ENCODE data around the gene ZNF658. TPM values are rescaled to one million over a fixed set of nuclear protein-coding genes. Genes with fewer than 3 reads are reported as not detected.
"Not testable (repeated sequence)": the region's sequence is repeated elsewhere in the genome, so short reads cannot be mapped to it uniquely, and the experiment has no call there.

The ZNF658 gene
- total and polyA plus RNA-seq, 2 donors (not counting 1 experiment from before 2014, with no cell fraction given) = 1.1 to 6.0 TPM

DNA sequence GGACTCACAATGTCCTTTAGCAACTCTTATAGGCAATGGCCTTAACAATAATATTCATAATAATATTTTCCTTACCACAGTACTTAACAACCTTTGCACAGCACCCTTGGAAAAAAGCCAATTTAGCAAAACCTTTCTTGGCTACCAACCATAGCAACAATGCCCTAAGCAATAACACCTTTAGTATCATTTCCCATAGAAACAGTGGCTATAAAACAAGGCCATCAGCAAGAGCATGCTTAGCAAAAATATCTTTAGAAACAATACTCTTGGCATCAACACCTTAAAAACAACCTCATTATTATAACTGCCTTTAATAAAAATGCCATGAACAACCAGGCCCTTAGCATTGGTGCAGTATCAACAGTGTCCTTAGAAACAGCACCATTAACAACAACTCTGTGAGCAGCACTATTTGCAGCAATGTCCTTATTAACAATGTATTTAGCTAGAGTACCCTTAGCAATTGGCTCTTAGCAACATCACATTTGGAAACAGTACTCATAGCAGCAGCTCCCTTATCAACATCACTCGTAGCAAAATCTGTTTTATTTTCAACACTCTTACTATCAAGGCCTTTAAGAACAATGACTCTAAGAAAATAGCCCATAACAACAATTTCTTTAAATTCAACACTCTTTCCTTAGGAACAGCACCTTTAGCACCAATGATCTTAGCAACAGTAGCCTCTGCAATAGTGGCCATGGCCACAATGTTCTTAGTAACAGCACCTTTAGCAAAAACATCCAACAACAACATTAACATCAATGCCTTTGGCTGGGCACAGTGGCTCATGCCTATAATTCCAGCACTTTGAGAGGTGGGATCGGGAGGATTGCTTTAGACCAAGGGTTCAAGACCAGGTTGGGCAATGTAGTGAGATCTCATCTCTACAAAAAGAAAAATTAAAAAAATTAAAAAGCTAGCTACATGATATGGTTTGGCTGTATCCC is 39.6 kb downstream of the ZNF658 start:
- ATAC-seq (ENCODE audit: low read depth); H3K36me3 ChIP-seq (replicated peaks in 1 of 2; ENCODE audit: control extremely low read depth in 1 of 2, control insufficient read depth in 1 of 2, extremely low read depth in 1 of 2, insufficient read depth in 2 of 2, low read length in 1 of 2); H3K4me3 ChIP-seq (ENCODE audit: control extremely low read depth in 1 of 5, extremely low read depth in 1 of 5, insufficient read depth in 1 of 5, low read depth in 2 of 5, low read length in 4 of 5); POLR2A ChIA-PET; H3K4me2 ChIP-seq (replicated peaks; ENCODE audit: low read depth, low read length, poor library complexity, severe bottlenecking); H3K27me3 ChIP-seq (replicated peaks in 1 of 4; ENCODE audit: control extremely low read depth in 1 of 4, control insufficient read depth in 3 of 4, insufficient read depth in 4 of 4, low read length in 3 of 4); H3K27ac ChIP-seq (ENCODE audit: low read length in 2 of 2); H2AFZ ChIP-seq (ENCODE audit: insufficient read depth, low read depth, low read length, poor library complexity, severe bottlenecking); H3K27ac Mint-ChIP-seq; H3K4me1 ChIP-seq (ENCODE audit: control insufficient read depth in 2 of 2, insufficient read depth in 2 of 2, low read length in 2 of 2); H3K4me3 Mint-ChIP-seq; H3K9ac ChIP-seq (ENCODE audit: low read length); CTCF ChIA-PET; H4K20me1 ChIP-seq (ENCODE audit: control insufficient read depth, insufficient read depth, low read length, poor library complexity, severe bottlenecking); H3K27me3 Mint-ChIP-seq; intact Hi-C loops (cut with micrococcal nuclease); H3K79me2 ChIP-seq (ENCODE audit: control insufficient read depth, insufficient read depth, low read length); H3K4me1 Mint-ChIP-seq; H3K9me3 ChIP-seq (ENCODE audit: control extremely low read depth in 1 of 3, control insufficient read depth in 2 of 3, insufficient read depth in 1 of 3, low read length in 2 of 3); DNase-seq; H3K9me3 Mint-ChIP-seq (ENCODE audit: insufficient read depth): not testable (repeated sequence)
- WGBS (ENCODE audit: insufficient coverage) = no CpG with 5 or more reads among the region's 2 CpGs

GRCh38 chr9:66942400-66943155 is 42.1 kb downstream of the ZNF658 start:
- H3K4me1 ChIP-seq (ENCODE audit: control insufficient read depth in 2 of 2, insufficient read depth in 2 of 2, low read length in 2 of 2); H3K4me2 ChIP-seq (replicated peaks; ENCODE audit: low read depth, low read length, poor library complexity, severe bottlenecking); H3K79me2 ChIP-seq (ENCODE audit: control insufficient read depth, insufficient read depth, low read length); ATAC-seq (ENCODE audit: low read depth); H3K9me3 ChIP-seq (ENCODE audit: control extremely low read depth in 1 of 3, control insufficient read depth in 2 of 3, insufficient read depth in 1 of 3, low read length in 2 of 3); intact Hi-C loops (cut with micrococcal nuclease); H3K4me3 Mint-ChIP-seq; DNase-seq; H3K27ac ChIP-seq (ENCODE audit: low read length in 2 of 2); POLR2A ChIA-PET; H3K9ac ChIP-seq (ENCODE audit: low read length); H2AFZ ChIP-seq (ENCODE audit: insufficient read depth, low read depth, low read length, poor library complexity, severe bottlenecking); H3K27me3 Mint-ChIP-seq; H3K9me3 Mint-ChIP-seq (ENCODE audit: insufficient read depth); H3K4me3 ChIP-seq (ENCODE audit: control extremely low read depth in 1 of 5, extremely low read depth in 1 of 5, insufficient read depth in 1 of 5, low read depth in 2 of 5, low read length in 4 of 5); H3K4me1 Mint-ChIP-seq; CTCF ChIA-PET; H4K20me1 ChIP-seq (ENCODE audit: control insufficient read depth, insufficient read depth, low read length, poor library complexity, severe bottlenecking); H3K27me3 ChIP-seq (replicated peaks in 1 of 4; ENCODE audit: control extremely low read depth in 1 of 4, control insufficient read depth in 3 of 4, insufficient read depth in 4 of 4, low read length in 3 of 4); H3K27ac Mint-ChIP-seq; H3K36me3 ChIP-seq (replicated peaks in 1 of 2; ENCODE audit: control extremely low read depth in 1 of 2, control insufficient read depth in 1 of 2, extremely low read depth in 1 of 2, insufficient read depth in 2 of 2, low read length in 1 of 2): not testable (repeated sequence)
- no CpG with 5 or more reads among the region's 5 CpGs for WGBS (ENCODE audit: insufficient coverage)

DNA sequence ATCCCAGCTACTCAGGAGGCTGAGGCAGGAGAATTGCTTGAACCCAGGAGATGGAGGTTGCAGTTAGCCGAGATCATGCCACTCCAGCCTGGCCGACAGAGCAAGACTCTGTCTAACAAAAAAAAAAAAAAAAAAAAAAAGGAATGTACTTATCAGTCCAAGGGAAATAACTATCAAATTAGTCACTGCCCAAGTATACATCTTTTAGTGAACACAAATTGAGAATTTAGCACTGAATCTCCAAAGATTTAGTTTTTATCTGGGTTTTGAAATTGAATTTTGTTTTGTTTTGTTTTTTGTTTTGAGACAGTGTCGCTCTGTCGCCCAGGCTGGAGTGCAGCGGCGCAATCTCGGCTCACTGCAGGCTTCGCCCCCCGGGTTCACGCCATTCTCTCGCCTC is 52.1 kb downstream of the ZNF658 start:
- H3K27ac ChIP-seq (ENCODE audit: low read length in 2 of 2); H3K9ac ChIP-seq (ENCODE audit: low read length); H3K4me1 Mint-ChIP-seq; H3K4me1 ChIP-seq (ENCODE audit: control insufficient read depth in 2 of 2, insufficient read depth in 2 of 2, low read length in 2 of 2); H2AFZ ChIP-seq (ENCODE audit: insufficient read depth, low read depth, low read length, poor library complexity, severe bottlenecking); H3K4me3 ChIP-seq (ENCODE audit: control extremely low read depth in 1 of 5, extremely low read depth in 1 of 5, insufficient read depth in 1 of 5, low read depth in 2 of 5, low read length in 4 of 5); POLR2A ChIA-PET; intact Hi-C loops (cut with micrococcal nuclease); CTCF ChIA-PET; H3K27me3 Mint-ChIP-seq; ATAC-seq (ENCODE audit: low read depth); H3K4me3 Mint-ChIP-seq; H3K79me2 ChIP-seq (ENCODE audit: control insufficient read depth, insufficient read depth, low read length); H3K36me3 ChIP-seq (replicated peaks in 1 of 2; ENCODE audit: control extremely low read depth in 1 of 2, control insufficient read depth in 1 of 2, extremely low read depth in 1 of 2, insufficient read depth in 2 of 2, low read length in 1 of 2); H3K27ac Mint-ChIP-seq; H4K20me1 ChIP-seq (ENCODE audit: control insufficient read depth, insufficient read depth, low read length, poor library complexity, severe bottlenecking); H3K9me3 ChIP-seq (ENCODE audit: control extremely low read depth in 1 of 3, control insufficient read depth in 2 of 3, insufficient read depth in 1 of 3, low read length in 2 of 3); DNase-seq; H3K9me3 Mint-ChIP-seq (ENCODE audit: insufficient read depth); H3K27me3 ChIP-seq (replicated peaks in 1 of 4; ENCODE audit: control extremely low read depth in 1 of 4, control insufficient read depth in 3 of 4, insufficient read depth in 4 of 4, low read length in 3 of 4); H3K4me2 ChIP-seq (replicated peaks; ENCODE audit: low read depth, low read length, poor library complexity, severe bottlenecking): not testable (repeated sequence)
- WGBS (ENCODE audit: insufficient coverage) = 90% methylated on average over 9 of the region's 11 CpGs
